Stimulated activated CD4-positive, alpha-beta T cell treated with anti-CD3 and anti-CD28 coated beads, Interleukin-15, amount 100 ng/mL, for 48 hours (primary cell): ENCODE measurements around the gene LSM7.
"Not testable (repeated sequence)": the region's sequence is repeated elsewhere in the genome, so short reads cannot be mapped to it uniquely, and the experiment has no call there.

ENCODE experiments used
- DNase-seq, 2 donors: peaks; one replicate each; pipeline ENCODE4 v3.0.0-alpha.2; 2020; ENCODE audit warnings: low read depth in 2 of 2

LSM7 gene

DNA sequence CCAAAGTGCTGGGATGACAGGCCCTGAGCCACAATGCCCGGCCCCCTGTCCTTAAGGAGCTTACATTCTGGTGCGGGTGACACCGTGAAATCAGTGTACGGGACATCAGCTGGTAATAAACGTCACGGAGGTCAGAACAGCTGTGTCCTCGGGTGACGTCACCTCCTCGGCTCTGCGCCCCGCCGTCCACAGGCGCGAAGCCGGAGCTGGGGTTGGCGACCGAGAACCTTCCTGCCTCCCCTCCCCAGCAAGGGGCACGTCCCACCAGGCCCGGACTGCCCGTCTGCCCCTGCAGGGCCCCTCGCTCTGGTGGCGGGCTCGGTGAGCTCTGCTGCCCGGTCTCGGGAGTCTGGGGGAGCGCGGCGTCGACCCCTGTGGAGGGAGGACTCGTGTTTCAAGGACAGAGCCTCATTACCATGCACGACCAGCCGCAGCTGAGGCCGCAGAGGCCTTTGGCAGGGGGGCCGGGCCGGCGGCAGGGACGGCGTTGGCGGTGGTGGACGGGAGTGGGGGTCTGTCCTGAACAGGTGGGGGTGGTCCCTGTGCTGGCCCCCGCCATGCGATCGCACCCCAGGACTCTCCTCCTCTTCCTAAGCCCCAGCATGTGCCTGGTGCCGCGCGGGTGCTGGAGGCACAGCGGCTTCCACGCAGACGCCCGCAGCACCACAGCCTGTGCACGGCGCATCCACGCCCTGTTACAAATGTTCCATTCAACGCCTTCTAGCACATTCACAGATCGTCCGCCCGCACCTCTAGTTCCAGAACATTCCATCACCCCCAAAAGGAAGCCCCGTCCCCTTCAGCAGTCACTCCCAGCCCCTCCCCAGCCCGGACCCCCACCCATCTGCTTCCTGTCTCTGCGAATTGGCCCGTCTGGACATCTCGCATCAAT, 25.8 kb downstream of the LSM7 start:
- no peak for DNase-seq

- no peak for DNase-seq
Measured at GRCh38 chr19:2300533-2300932, 27.9 kb downstream of the LSM7 start.

- DNase-seq = no peak
Measured at GRCh38 chr19:2296141-2296540, 32.2 kb downstream of the LSM7 start.

DNA sequence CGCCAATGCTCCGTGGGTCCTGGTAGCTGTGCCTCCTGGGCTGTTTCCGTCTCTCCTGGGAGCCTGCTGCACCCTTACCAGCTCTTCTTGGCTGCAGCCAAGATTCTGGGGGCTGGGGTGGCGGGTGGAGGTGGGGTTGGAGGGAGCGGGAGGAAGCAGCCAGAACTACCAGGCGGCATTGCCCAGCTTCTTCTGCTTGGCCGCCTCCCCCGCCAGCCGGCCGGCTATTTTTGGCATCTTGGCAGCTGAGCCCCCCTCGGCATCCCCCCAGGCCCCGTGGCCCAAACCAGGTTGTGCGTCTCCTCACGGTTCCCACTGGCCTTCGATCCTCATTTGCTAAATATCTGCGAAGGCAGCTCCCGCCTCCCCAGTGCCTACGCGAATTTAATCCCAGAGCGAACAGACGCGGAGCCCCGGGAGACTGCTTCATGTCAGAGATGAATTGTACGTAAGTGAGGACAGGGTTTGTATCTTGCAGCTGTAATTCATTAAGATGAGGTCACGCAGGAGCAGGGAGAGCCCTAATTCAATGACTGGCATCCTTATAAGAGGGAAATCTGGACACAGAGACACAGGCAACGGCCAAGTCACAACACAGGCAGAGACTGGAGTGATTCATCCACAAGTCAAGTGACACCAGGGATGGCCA, 33.6 kb downstream of the LSM7 start:
- DNase-seq = no peak

- DNase-seq = no peak
Measured at GRCh38 chr19:2291185-2291751, 37.1 kb downstream of the LSM7 start.

- no peak for DNase-seq
Measured at GRCh38 chr19:2290441-2291184, 37.8 kb downstream of the LSM7 start.

DNA sequence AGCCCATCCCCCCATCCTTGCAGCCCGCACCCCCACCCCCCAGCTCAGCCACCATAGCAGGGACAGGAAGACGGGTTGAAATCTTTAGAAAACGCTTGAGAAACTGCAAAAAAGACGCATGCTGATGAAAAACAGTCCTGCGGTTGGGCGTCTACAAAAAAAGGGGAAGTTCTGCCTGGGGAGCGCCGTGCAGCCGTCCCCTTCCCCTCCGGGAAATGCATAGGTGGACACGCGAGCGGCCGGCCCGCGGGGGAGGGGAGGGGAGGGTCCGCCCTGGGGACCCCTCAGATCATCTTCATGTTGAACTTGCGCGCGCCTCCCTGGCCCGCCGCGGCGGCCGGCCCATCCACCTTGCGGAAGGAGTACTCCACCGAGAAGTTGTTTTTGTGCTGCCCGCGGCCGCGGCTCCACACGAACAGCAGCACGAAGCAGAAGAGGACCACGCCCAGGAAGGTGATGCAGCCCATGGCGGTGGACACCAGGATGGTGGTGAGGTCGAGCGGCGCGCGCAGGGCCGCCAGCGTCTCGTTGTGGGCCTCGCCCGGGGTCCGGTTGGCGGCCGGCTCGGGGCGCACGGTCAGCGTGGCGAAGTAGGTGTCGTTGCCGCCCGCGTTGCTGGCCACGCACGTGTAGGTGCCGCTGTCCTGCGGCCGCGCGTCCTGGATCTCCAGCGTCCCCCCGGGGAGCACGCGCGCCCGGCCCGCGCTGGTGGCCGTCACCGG, 38.5 kb downstream of the LSM7 start:
- no peak for DNase-seq

DNA sequence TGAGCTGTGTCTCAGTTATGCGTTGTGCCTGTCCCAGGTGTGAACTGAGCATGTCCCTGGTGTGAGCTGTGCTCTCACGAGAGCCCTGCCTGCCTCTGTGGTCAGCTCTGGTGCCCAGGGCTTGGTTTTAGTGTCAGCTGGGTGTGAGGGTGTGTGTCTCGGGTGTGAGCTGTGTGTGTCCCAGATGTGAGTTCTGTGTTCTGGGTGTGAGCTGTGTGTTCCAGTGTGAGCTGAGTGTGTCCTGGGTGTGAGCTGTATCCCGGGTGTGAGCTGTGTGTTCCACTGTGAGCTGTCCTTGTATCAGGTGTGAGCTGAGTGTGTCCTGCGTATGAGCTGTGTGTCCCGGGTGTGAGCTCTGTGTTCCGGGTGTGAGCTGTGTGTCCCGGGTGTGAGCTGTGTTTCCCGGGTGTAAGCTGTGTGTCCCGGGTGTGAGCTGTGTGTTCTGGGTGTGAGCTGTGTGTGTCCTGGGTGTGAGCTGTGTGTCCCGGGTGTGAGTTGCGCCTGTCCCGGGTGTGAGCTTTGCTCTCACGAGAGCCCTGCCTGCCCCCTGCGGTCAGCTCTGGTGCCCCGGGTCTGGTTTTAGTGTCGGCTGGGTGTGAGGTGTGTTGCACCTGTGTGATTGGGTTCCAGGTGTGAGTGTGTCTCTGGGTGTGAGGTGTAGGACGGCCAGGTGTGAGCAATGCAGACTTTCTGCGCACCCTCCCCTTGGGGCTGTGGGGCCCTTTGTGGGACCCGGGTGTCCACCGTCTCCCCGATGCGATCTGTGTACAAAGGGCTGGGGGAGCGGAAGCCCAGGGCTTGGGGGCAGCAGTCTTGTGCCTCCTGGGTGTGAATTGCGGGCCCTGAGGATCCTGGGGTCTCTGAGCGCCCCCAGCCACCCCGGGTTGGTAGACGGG, 39.3 kb downstream of the LSM7 start:
- no peak for DNase-seq

- DNase-seq = no peak
Measured at GRCh38 chr19:2288338-2288817, 40.0 kb downstream of the LSM7 start.

- DNase-seq = no peak
Measured at GRCh38 chr19:2287585-2288337, 40.6 kb downstream of the LSM7 start.

- no peak for DNase-seq
Measured at GRCh38 chr19:2286402-2287140, 41.8 kb downstream of the LSM7 start.

DNA sequence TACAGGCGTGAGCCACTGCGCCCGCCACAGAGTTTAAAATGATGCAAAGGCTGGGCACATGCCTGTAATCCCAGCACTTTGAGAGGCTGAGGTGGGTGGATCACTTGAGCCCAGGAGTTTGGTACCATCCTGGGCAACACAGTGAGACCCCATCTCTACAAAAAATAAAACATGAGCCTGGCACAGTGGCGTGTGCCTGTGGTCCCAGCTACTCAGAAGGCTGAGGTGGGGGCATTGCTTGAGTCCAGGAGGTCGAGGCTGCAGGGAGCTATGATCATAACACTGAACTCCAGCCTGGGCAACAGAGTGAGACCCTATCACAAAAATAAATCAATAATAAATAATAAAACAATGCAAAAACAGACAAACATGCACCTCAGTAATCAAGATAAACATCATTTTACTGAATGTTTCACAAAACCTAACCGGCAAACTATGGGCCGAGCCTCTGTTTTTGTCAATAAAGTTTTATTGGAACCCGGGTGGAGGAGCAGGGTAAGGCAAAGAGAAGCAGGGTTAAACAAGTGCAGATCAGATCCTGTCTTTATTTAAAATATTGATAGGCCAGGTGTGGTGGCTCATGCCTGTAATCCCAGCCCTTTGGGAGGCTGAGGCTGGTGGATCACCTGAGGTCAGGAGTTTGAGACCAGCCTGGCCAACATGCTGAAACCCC, 44.4 kb downstream of the LSM7 start:
- no peak for DNase-seq

- DNase-seq = no peak
Measured at GRCh38 chr19:2282862-2283237, 45.5 kb downstream of the LSM7 start.

DNA sequence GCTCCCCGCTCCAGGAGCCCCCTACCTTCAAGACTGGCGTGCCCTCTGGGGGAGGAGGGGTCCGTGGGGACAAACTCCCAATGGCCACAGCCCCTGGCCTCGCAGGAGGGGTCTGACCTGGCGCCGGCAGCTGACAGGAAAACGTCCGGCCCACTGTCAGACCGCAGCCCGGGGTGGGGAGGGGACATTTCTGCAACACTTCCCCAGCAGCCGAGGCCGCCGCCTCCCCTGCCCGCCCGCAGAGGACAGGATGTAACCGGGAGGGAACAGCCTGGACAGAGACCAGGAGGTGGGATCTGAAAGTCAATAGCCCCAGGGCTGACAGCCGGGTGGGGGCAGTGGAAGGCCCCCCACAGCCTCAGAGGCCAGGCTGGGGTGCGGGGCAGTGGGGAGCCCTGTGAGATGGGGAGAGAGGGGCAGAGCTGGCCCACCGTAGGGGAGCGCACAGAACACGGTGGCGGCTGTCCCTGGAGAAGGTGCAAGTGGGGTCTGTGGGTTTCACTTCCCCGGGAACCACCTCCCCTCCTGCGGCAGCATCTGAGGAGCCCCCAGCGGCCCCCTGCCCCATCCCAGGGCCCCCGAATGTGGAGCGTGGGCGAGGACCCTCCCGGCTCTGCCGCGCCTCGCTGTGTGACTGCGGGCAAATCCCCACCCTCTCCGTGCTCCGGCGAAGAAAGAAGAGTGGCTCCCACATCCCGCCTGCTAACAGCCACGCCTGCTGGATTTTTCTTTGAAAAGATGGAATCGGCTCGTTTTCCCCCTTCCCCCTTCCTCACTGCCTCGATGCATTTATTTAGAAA, 46.1 kb downstream of the LSM7 start, which contains the start of gene PEAK3:
Gene PEAK3, minus strand, starts transcription at position 114 of the 800 bp plus-strand sequence. CDS start 1,244 bp downstream, outside the sequence.
- no peak for DNase-seq

DNA sequence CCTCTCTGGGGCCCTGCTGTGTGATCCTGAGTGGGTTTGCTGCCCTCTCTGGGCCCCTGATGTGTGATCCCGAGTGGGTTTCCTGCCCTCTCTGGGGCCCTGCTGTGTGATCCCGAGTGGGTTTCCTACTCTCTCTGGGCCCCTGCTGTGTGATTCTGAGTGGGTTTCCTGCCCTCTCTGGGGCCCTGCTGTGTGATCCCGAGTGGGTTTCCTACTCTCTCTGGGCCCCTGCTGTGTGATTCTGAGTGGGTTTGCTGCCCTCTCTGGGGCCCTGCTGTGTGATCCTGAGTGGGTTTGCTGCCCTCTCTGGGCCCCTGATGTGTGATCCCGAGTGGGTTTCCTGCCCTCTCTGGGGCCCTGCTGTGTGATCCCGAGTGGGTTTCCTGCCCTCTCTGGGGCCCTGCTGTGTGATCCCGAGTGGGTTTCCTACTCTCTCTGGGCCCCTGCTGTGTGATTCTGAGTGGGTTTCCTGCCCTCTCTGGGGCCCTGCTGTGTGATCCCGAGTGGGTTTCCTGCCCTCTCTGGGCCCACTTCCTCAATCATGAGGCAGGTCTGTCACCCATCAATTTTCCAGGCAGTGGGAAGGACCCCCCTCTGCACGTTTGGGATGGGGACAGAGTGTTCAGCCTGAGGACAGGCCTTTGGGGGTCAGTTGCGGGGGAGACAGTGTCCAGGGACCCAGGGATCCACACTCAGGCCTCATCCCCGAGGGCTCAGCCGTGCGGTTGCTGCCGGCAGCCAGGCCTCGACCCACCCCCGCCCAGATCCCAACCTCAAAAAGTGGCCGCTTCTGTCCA, 46.9 kb downstream of the LSM7 start:
- DNase-seq = not testable (repeated sequence)

GRCh38 chr19:2280633-2281264, 47.6 kb downstream of the LSM7 start:
- no peak for DNase-seq
